Common myeloid progenitor, CD34-positive (primary cell): ENCODE measurements around the gene CCDC171.

Experiments
- CTCF ChIA-PET: fragments of 350-600 bp; sonication (Branson Sonifier 250); formaldehyde crosslinking; loops from one replicate; lab custom pipeline; 2021; ENCODE audit warnings: antibody characterized with exemption; lab: Charles Lee
- POLR2A ChIA-PET: fragments of 350-600 bp; sonication (Branson Sonifier 250); formaldehyde crosslinking; loops from one replicate; lab custom pipeline; 2021; ENCODE audit warnings: antibody characterized with exemption; lab: Charles Lee
- DNase-seq, 3 donors: peaks; one replicate each; pipeline versions ENCODE4 v3.0.0 to v3.0.0-alpha.2; 2013
- H3K27ac ChIP-seq, 2 experiments: 1 replicate in 1 of 2; 2 replicates in 1 of 2; pipeline ENCODE4 v1.7.0; 2013; ENCODE audit warnings: inconsistent platforms in 2 of 2, low read length in 2 of 2, mild to moderate bottlenecking in 2 of 2, low read depth in 1 of 2, moderate library complexity in 1 of 2; ENCODE audit not compliant: severe bottlenecking in 2 of 2, insufficient read depth in 1 of 2, poor library complexity in 1 of 2
- H3K27me3 ChIP-seq, 5 experiments: replicated peaks in 2 of 5; 1 replicate in 3 of 5; 2 replicates in 2 of 5; pipeline versions ENCODE4 v1.6.1 to v1.7.0; 2013; ENCODE audit warnings: low read length in 4 of 5, mild to moderate bottlenecking in 2 of 5, moderate library complexity in 2 of 5, inconsistent platforms in 1 of 5; ENCODE audit not compliant: insufficient read depth in 5 of 5, control insufficient read depth in 4 of 5
- H3K36me3 ChIP-seq, 4 experiments: 1 replicate in 2 of 4; 2 replicates in 2 of 4; pipeline versions ENCODE4 v1.6.1 to v1.7.0; 2013; ENCODE audit warnings: low read length in 3 of 4, control low read depth in 1 of 4, mild to moderate bottlenecking in 1 of 4; ENCODE audit not compliant: control insufficient read depth in 4 of 4, insufficient read depth in 4 of 4
- H3K4me1 ChIP-seq, 4 experiments: 1 replicate in 3 of 4; 2 replicates in 1 of 4; pipeline versions ENCODE4 v1.6.1 to v1.7.1; 2013; ENCODE audit warnings: low read length in 3 of 4, mild to moderate bottlenecking in 3 of 4, control low read depth in 1 of 4, inconsistent platforms in 1 of 4, moderate library complexity in 1 of 4; ENCODE audit not compliant: control insufficient read depth in 4 of 4, insufficient read depth in 4 of 4; ENCODE audit errors: control extremely low read depth in 1 of 4
- H3K4me3 ChIP-seq, 7 experiments: 1 replicate in 4 of 7; 2 replicates in 3 of 7; pipeline versions ENCODE4 v1.5.1 to v1.7.0; 2013; ENCODE audit warnings: mild to moderate bottlenecking in 7 of 7, low read length in 6 of 7, moderate library complexity in 6 of 7, inconsistent platforms in 2 of 7, low read depth in 2 of 7, control low read depth in 1 of 7; ENCODE audit not compliant: insufficient read depth in 4 of 7, control insufficient read depth in 1 of 7; ENCODE audit errors: extremely low read depth in 1 of 7
- H3K9me3 ChIP-seq, 5 experiments: 1 replicate in 4 of 5; 2 replicates in 1 of 5; pipeline versions ENCODE4 v1.6.1 to v1.7.1; 2013; ENCODE audit warnings: low read length in 4 of 5, mild to moderate bottlenecking in 2 of 5, inconsistent platforms in 1 of 5, low read depth in 1 of 5, moderate library complexity in 1 of 5; ENCODE audit not compliant: control insufficient read depth in 4 of 5, insufficient read depth in 2 of 5; ENCODE audit errors: control extremely low read depth in 1 of 5
- WGBS: methylation state at CpG from one replicate; pipeline ENCODE4 v1.1.5; 2013; ENCODE audit not compliant: insufficient coverage; 5-methylcytosine and 5-hydroxymethylcytosine counted together

The CCDC171 gene

GRCh38 chr9:15761551-15761950 is 208.7 kb downstream of the CCDC171 start:
- WGBS: no CpG with 5 or more reads among the region's 2 CpGs
- peaks cover 0 to 3% (median 0%) of the 10 kb centered on the region in 5 experiments for H3K9me3 ChIP-seq
- H3K4me1 ChIP-seq: no peaks in the 10 kb centered on the region
- ChIA-PET POLR2A (no interaction called here), CTCF (no interaction called here)
- no peak overlapping the region for H3K27ac ChIP-seq
- no peaks in the 10 kb centered on the region for H3K27me3 ChIP-seq
- no peak overlapping the region for H3K4me3 ChIP-seq
- no peak for DNase-seq
- peaks cover 0 to 5% (median 3%) of the 10 kb centered on the region in 4 experiments for H3K36me3 ChIP-seq

- Histone ChIP-seq H3K36me3 (peaks cover 0 to 4% (median 3%) of the 10 kb centered on the region in 4 experiments), H3K27me3 (no peaks in the 10 kb centered on the region), H3K9me3 (peaks cover 0 to 3% (median 0%) of the 10 kb centered on the region in 5 experiments), H3K4me3 (no peak overlapping the region), H3K27ac (no peak overlapping the region), H3K4me1 (no peaks in the 10 kb centered on the region)
- CTCF ChIA-PET: no interaction called here
- DNase-seq: no peak
- WGBS: no CpG with 5 or more reads among the region's 1 CpG
- POLR2A ChIA-PET: no interaction called here
Measured at GRCh38 chr9:15763371-15763770, 210.5 kb downstream of the CCDC171 start.

- ChIA-PET POLR2A (no interaction called here), CTCF (no interaction called here)
Measured at GRCh38 chr9:15764131-15764530, 211.3 kb downstream of the CCDC171 start.

GRCh38 chr9:15769547-15769946 is 216.7 kb downstream of the CCDC171 start:
- 95% methylated on average over 3 of the region's 5 CpGs for WGBS
- Histone ChIP-seq H3K4me3 (no peak overlapping the region), H3K4me1 (no peaks in the 10 kb centered on the region), H3K36me3 (peaks cover 0 to 4% (median 0%) of the 10 kb centered on the region in 4 experiments), H3K9me3 (no peaks in the 10 kb centered on the region), H3K27me3 (no peaks in the 10 kb centered on the region), H3K27ac (no peak overlapping the region)
- CTCF ChIA-PET: no interaction called here
- POLR2A ChIA-PET: no interaction called here
- DNase-seq: no peak

More at GRCh38 chr9:15764131-15764530, 211.3 kb downstream of the CCDC171 start:
- no peak for DNase-seq
- H3K27me3 ChIP-seq: no peaks in the 10 kb centered on the region
- H3K4me3 ChIP-seq: no peak overlapping the region
- peaks cover 0 to 4% (median 3%) of the 10 kb centered on the region in 4 experiments for H3K36me3 ChIP-seq
- WGBS: 100% methylated on average over 1 of the region's 2 CpGs
- no peaks in the 10 kb centered on the region for H3K4me1 ChIP-seq
- H3K27ac ChIP-seq: no peak overlapping the region
- H3K9me3 ChIP-seq: peaks cover 0 to 3% (median 0%) of the 10 kb centered on the region in 5 experiments

- Histone ChIP-seq H3K4me3 (no peak overlapping the region), H3K4me1 (no peaks in the 10 kb centered on the region), H3K27ac (no peak overlapping the region), H3K27me3 (no peaks in the 10 kb centered on the region), H3K36me3 (peaks cover 0 to 10% (median 4%) of the 10 kb centered on the region in 4 experiments), H3K9me3 (no peaks in the 10 kb centered on the region)
- no peak for DNase-seq
- 97% methylated on average over 5 of the region's 5 CpGs for WGBS
- POLR2A ChIA-PET: no interaction called here
- CTCF ChIA-PET: no interaction called here
Measured at GRCh38 chr9:15778861-15779260, 226.0 kb downstream of the CCDC171 start.

GRCh38 chr9:15782106-15782505 is 229.3 kb downstream of the CCDC171 start:
- H3K36me3 ChIP-seq: peaks cover 3 to 29% (median 7%) of the 10 kb centered on the region in 4 experiments
- POLR2A ChIA-PET: no interaction called here
- whole genome bisulfite sequencing: 100% methylated on average over 4 of the region's 5 CpGs

GRCh38 chr9:15785584-15785983 is 232.7 kb downstream of the CCDC171 start:
- Histone ChIP-seq H3K4me3 (no peak overlapping the region), H3K9me3 (peaks cover 0 to 3% (median 0%) of the 10 kb centered on the region in 5 experiments), H3K27me3 (no peaks in the 10 kb centered on the region), H3K27ac (no peak overlapping the region), H3K36me3 (peaks cover 4 to 40% (median 9%) of the 10 kb centered on the region in 4 experiments), H3K4me1 (no peaks in the 10 kb centered on the region)
- POLR2A ChIA-PET: no interaction called here
- DNase-seq: no peak
- CTCF ChIA-PET: no interaction called here

More at GRCh38 chr9:15782106-15782505, 229.3 kb downstream of the CCDC171 start:
- Histone ChIP-seq H3K4me1 (no peaks in the 10 kb centered on the region), H3K27ac (no peak overlapping the region), H3K4me3 (no peak overlapping the region), H3K27me3 (no peaks in the 10 kb centered on the region), H3K9me3 (no peaks in the 10 kb centered on the region)
- DNase-seq: no peak
- CTCF ChIA-PET: no interaction called here
